ENCODE measurements around the gene FBXL13. TPM values are rescaled to one million over a fixed set of nuclear protein-coding genes. Genes with fewer than 3 reads are reported as not detected.

The FBXL13 gene
- total and polyA plus RNA-seq, 4 donors = 2.2 to 8.9 (median 5.0) TPM

- Histone ChIP-seq H3K27ac (ENCODE audit: low read depth, low read length) (no peak overlapping the region), H3K4me3 (ENCODE audit: low read depth, low read length) (no peak overlapping the region), H3K9me3 (ENCODE audit: control insufficient read depth, insufficient read depth, low read length) (no peaks in the 10 kb centered on the region), H3K36me3 (ENCODE audit: control insufficient read depth, insufficient read depth, low read length) (no peaks in the 10 kb centered on the region), H3K27me3 (ENCODE audit: control insufficient read depth, insufficient read depth, low read length) (no peaks in the 10 kb centered on the region), H3K4me1 (ENCODE audit: control insufficient read depth, insufficient read depth, low read length) (no peaks in the 10 kb centered on the region)
- no peak for DNase-seq (ENCODE audit: low read depth in 4 of 6, low spot score in 6 of 6)
- no CpG with 5 or more reads among the region's 2 CpGs for WGBS (ENCODE audit: insufficient coverage)
Measured at GRCh38 chr7:102864958-102865357, 209.6 kb downstream of the FBXL13 start.

- H3K4me3 ChIP-seq (ENCODE audit: low read depth, low read length) = no peak overlapping the region
- no peaks in the 10 kb centered on the region for H3K9me3 ChIP-seq (ENCODE audit: control insufficient read depth, insufficient read depth, low read length)
- peak overlapping the region; percentile 77 for H3K27ac ChIP-seq (ENCODE audit: low read depth, low read length)
- H3K4me1 ChIP-seq (ENCODE audit: control insufficient read depth, insufficient read depth, low read length) = peaks cover 4% of the 10 kb centered on the region
- H3K36me3 ChIP-seq (ENCODE audit: control insufficient read depth, insufficient read depth, low read length) = no peaks in the 10 kb centered on the region
- DNase-seq (ENCODE audit: low read depth in 4 of 6, low spot score in 6 of 6) = peak in 4 of 6 donors; percentile 10 to 76 (median 34)
- 0% methylated on average over 1 of the region's 3 CpGs for WGBS (ENCODE audit: insufficient coverage)
- H3K27me3 ChIP-seq (ENCODE audit: control insufficient read depth, insufficient read depth, low read length) = no peaks in the 10 kb centered on the region
Measured at GRCh38 chr7:102860351-102860811, 214.2 kb downstream of the FBXL13 start.

GRCh38 chr7:102859799-102860125, 214.8 kb downstream of the FBXL13 start:
- peak overlapping the region; percentile 77 for H3K27ac ChIP-seq (ENCODE audit: low read depth, low read length)
- 49% methylated on average over 2 of the region's 3 CpGs for WGBS (ENCODE audit: insufficient coverage)
- no peak overlapping the region for H3K4me3 ChIP-seq (ENCODE audit: low read depth, low read length)
- H3K27me3 ChIP-seq (ENCODE audit: control insufficient read depth, insufficient read depth, low read length) = no peaks in the 10 kb centered on the region
- H3K4me1 ChIP-seq (ENCODE audit: control insufficient read depth, insufficient read depth, low read length) = peaks cover 4% of the 10 kb centered on the region
- no peaks in the 10 kb centered on the region for H3K36me3 ChIP-seq (ENCODE audit: control insufficient read depth, insufficient read depth, low read length)
- no peaks in the 10 kb centered on the region for H3K9me3 ChIP-seq (ENCODE audit: control insufficient read depth, insufficient read depth, low read length)
- DNase-seq (ENCODE audit: low read depth in 4 of 6, low spot score in 6 of 6) = no peak

- Histone ChIP-seq H3K4me3 (ENCODE audit: low read depth, low read length) (no peak overlapping the region), H3K4me1 (ENCODE audit: control insufficient read depth, insufficient read depth, low read length) (peaks cover 4% of the 10 kb centered on the region), H3K27ac (ENCODE audit: low read depth, low read length) (peak overlapping the region; percentile 77), H3K9me3 (ENCODE audit: control insufficient read depth, insufficient read depth, low read length) (no peaks in the 10 kb centered on the region), H3K27me3 (ENCODE audit: control insufficient read depth, insufficient read depth, low read length) (no peaks in the 10 kb centered on the region), H3K36me3 (ENCODE audit: control insufficient read depth, insufficient read depth, low read length) (no peaks in the 10 kb centered on the region)
- 29% methylated on average over 3 of the region's 4 CpGs for WGBS (ENCODE audit: insufficient coverage)
- no peak for DNase-seq (ENCODE audit: low read depth in 4 of 6, low spot score in 6 of 6)
Measured at GRCh38 chr7:102859084-102859798, 215.4 kb downstream of the FBXL13 start.

GRCh38 chr7:102856036-102856435, 218.6 kb downstream of the FBXL13 start:
- H3K27ac ChIP-seq (ENCODE audit: low read depth, low read length) = no peak overlapping the region
- H3K27me3 ChIP-seq (ENCODE audit: control insufficient read depth, insufficient read depth, low read length) = no peaks in the 10 kb centered on the region
- H3K36me3 ChIP-seq (ENCODE audit: control insufficient read depth, insufficient read depth, low read length) = no peaks in the 10 kb centered on the region
- no peaks in the 10 kb centered on the region for H3K9me3 ChIP-seq (ENCODE audit: control insufficient read depth, insufficient read depth, low read length)
- peak in 1 of 6 donors; percentile 35 for DNase-seq (ENCODE audit: low read depth in 4 of 6, low spot score in 6 of 6)
- no peak overlapping the region for H3K4me3 ChIP-seq (ENCODE audit: low read depth, low read length)
- H3K4me1 ChIP-seq (ENCODE audit: control insufficient read depth, insufficient read depth, low read length) = peaks cover 4% of the 10 kb centered on the region

- H3K4me1 ChIP-seq (ENCODE audit: control insufficient read depth, insufficient read depth, low read length) = no peaks in the 10 kb centered on the region
- H3K27ac ChIP-seq (ENCODE audit: low read depth, low read length) = no peak overlapping the region
- no peaks in the 10 kb centered on the region for H3K9me3 ChIP-seq (ENCODE audit: control insufficient read depth, insufficient read depth, low read length)
- no peaks in the 10 kb centered on the region for H3K36me3 ChIP-seq (ENCODE audit: control insufficient read depth, insufficient read depth, low read length)
- H3K27me3 ChIP-seq (ENCODE audit: control insufficient read depth, insufficient read depth, low read length) = no peaks in the 10 kb centered on the region
- no peak for DNase-seq (ENCODE audit: low read depth in 4 of 6, low spot score in 6 of 6)
- no CpG with 5 or more reads among the region's 3 CpGs for WGBS (ENCODE audit: insufficient coverage)
- no peak overlapping the region for H3K4me3 ChIP-seq (ENCODE audit: low read depth, low read length)
Measured at GRCh38 chr7:102849538-102849937, 225.1 kb downstream of the FBXL13 start.

- Histone ChIP-seq H3K27me3 (ENCODE audit: control insufficient read depth, insufficient read depth, low read length) (no peaks in the 10 kb centered on the region), H3K27ac (ENCODE audit: low read depth, low read length) (no peak overlapping the region), H3K4me3 (ENCODE audit: low read depth, low read length) (no peak overlapping the region), H3K36me3 (ENCODE audit: control insufficient read depth, insufficient read depth, low read length) (no peaks in the 10 kb centered on the region), H3K4me1 (ENCODE audit: control insufficient read depth, insufficient read depth, low read length) (no peaks in the 10 kb centered on the region), H3K9me3 (ENCODE audit: control insufficient read depth, insufficient read depth, low read length) (no peaks in the 10 kb centered on the region)
- 75% methylated on average over 2 of the region's 5 CpGs for whole genome bisulfite sequencing (ENCODE audit: insufficient coverage)
- peak in 1 of 6 donors; percentile 6 for DNase-seq (ENCODE audit: low read depth in 4 of 6, low spot score in 6 of 6)
Measured at GRCh38 chr7:102849079-102849478, 225.5 kb downstream of the FBXL13 start.

GRCh38 chr7:102845346-102845745, 229.2 kb downstream of the FBXL13 start:
- Histone ChIP-seq H3K27me3 (ENCODE audit: control insufficient read depth, insufficient read depth, low read length) (no peaks in the 10 kb centered on the region), H3K4me1 (ENCODE audit: control insufficient read depth, insufficient read depth, low read length) (no peaks in the 10 kb centered on the region), H3K4me3 (ENCODE audit: low read depth, low read length) (no peak overlapping the region), H3K36me3 (ENCODE audit: control insufficient read depth, insufficient read depth, low read length) (no peaks in the 10 kb centered on the region), H3K9me3 (ENCODE audit: control insufficient read depth, insufficient read depth, low read length) (no peaks in the 10 kb centered on the region), H3K27ac (ENCODE audit: low read depth, low read length) (no peak overlapping the region)
- DNase-seq (ENCODE audit: low read depth in 4 of 6, low spot score in 6 of 6) = no peak
- WGBS (ENCODE audit: insufficient coverage) = 100% methylated on average over 1 of the region's 2 CpGs

- Histone ChIP-seq H3K27me3 (ENCODE audit: control insufficient read depth, insufficient read depth, low read length) (no peaks in the 10 kb centered on the region), H3K9me3 (ENCODE audit: control insufficient read depth, insufficient read depth, low read length) (no peaks in the 10 kb centered on the region), H3K27ac (ENCODE audit: low read depth, low read length) (no peak overlapping the region), H3K4me1 (ENCODE audit: control insufficient read depth, insufficient read depth, low read length) (no peaks in the 10 kb centered on the region), H3K4me3 (ENCODE audit: low read depth, low read length) (no peak overlapping the region), H3K36me3 (ENCODE audit: control insufficient read depth, insufficient read depth, low read length) (no peaks in the 10 kb centered on the region)
- WGBS (ENCODE audit: insufficient coverage) = no CpG with 5 or more reads among the region's 3 CpGs
- no peak for DNase-seq (ENCODE audit: low read depth in 4 of 6, low spot score in 6 of 6)
Measured at GRCh38 chr7:102843850-102844249, 230.7 kb downstream of the FBXL13 start.

GRCh38 chr7:102842284-102842683, 232.3 kb downstream of the FBXL13 start:
- no peaks in the 10 kb centered on the region for H3K4me1 ChIP-seq (ENCODE audit: control insufficient read depth, insufficient read depth, low read length)
- no peak overlapping the region for H3K27ac ChIP-seq (ENCODE audit: low read depth, low read length)
- no peaks in the 10 kb centered on the region for H3K27me3 ChIP-seq (ENCODE audit: control insufficient read depth, insufficient read depth, low read length)
- no peak for DNase-seq (ENCODE audit: low read depth in 4 of 6, low spot score in 6 of 6)
- H3K9me3 ChIP-seq (ENCODE audit: control insufficient read depth, insufficient read depth, low read length) = no peaks in the 10 kb centered on the region
- H3K4me3 ChIP-seq (ENCODE audit: low read depth, low read length) = no peak overlapping the region
- no peaks in the 10 kb centered on the region for H3K36me3 ChIP-seq (ENCODE audit: control insufficient read depth, insufficient read depth, low read length)

All from spinal cord (tissue), 10 donors.